ENCODE measurements around the gene KCNN3.

- no peak for TF ChIP-seq CTCF (IDR thresholded peaks at IDR 0.05)
- TF ChIP-seq POLR2AphosphoS5 (IDR thresholded peaks at IDR 0.05): no peak
- no peak for TF ChIP-seq POLR2A (IDR thresholded peaks at IDR 0.05)
- no peak for TF ChIP-seq EP300 (IDR thresholded peaks at IDR 0.05)
Measured at GRCh38 chr1:154729577-154729976, 140.5 kb downstream of the KCNN3 start.
